Activated CD4-positive, CD25-positive, alpha-beta regulatory T cell treated with anti-CD3 and anti-CD28 coated beads, Interleukin-2, amount 50 U/mL, for 72 hours (primary cell): Measurements from ENCODE around the gene HOXC5.

ENCODE experiments used
- DNase-seq: peaks from one replicate; pipeline ENCODE4 v3.0.0; 2021

HOXC5 gene

GRCh38 chr12:54032627-54033100 lies at the start of gene HOXC5:
HOXC5 (plus strand) TSS chr12:54033050; CDS start chr12:54033123, 73 bp downstream.
- peak; percentile 62 for DNase-seq

- no peak for DNase-seq
Measured at GRCh38 chr12:53983568-53983949, 49.3 kb upstream of the HOXC5 start.

- DNase-seq: no peak
Measured at GRCh38 chr12:53983950-53984572, 48.8 kb upstream of the HOXC5 start.

- peak; percentile 79 for DNase-seq
Measured at GRCh38 chr12:53984901-53985691, 47.8 kb upstream of the HOXC5 start, which contains the start of gene HOXC10. HOXC10 (plus strand) TSS chr12:53985146; CDS start chr12:53985260, 114 bp downstream.

- no peak for DNase-seq
Measured at GRCh38 chr12:53985692-53985993, 47.2 kb upstream of the HOXC5 start.

- DNase-seq: no peak
Measured at GRCh38 chr12:53985994-53986685, 46.7 kb upstream of the HOXC5 start.

GRCh38 chr12:53986686-53987483 lies 46.0 kb upstream of the HOXC5 start:
- DNase-seq: no peak

- DNase-seq: no peak
Measured at GRCh38 chr12:53987787-53988230, 45.0 kb upstream of the HOXC5 start.

GRCh38 chr12:53988541-53989226 lies 44.2 kb upstream of the HOXC5 start:
- DNase-seq: no peak

- DNase-seq: no peak
Measured at GRCh38 chr12:53989227-53990113, 43.4 kb upstream of the HOXC5 start.

GRCh38 chr12:53990311-53991076 lies 42.4 kb upstream of the HOXC5 start:
- DNase-seq: no peak

GRCh38 chr12:53991077-53991460 lies 41.8 kb upstream of the HOXC5 start:
- DNase-seq: no peak

- no peak for DNase-seq
Measured at GRCh38 chr12:53992377-53992889, 40.4 kb upstream of the HOXC5 start.

- no peak for DNase-seq
Measured at GRCh38 chr12:53993162-53994008, 39.5 kb upstream of the HOXC5 start.

- DNase-seq: no peak
Measured at GRCh38 chr12:53994009-53994263, 38.9 kb upstream of the HOXC5 start.

GRCh38 chr12:53994264-53995001 lies 38.4 kb upstream of the HOXC5 start:
- DNase-seq: no peak

- no peak for DNase-seq
Measured at GRCh38 chr12:53995002-53995377, 37.9 kb upstream of the HOXC5 start.

GRCh38 chr12:53995378-53996239 lies 37.2 kb upstream of the HOXC5 start:
- DNase-seq: no peak
